Spleen (tissue), 11 donors: ENCODE results near the gene PNLDC1. TPM values are rescaled to one million over a fixed set of nuclear protein-coding genes. Genes with fewer than 3 reads are reported as not detected.
"Not testable (repeated sequence)": the region's sequence is repeated elsewhere in the genome, so short reads cannot be mapped to it uniquely, and the experiment has no call there.

ENCODE experiments used
- DNase-seq: peaks from one replicate; pipeline ENCODE4 v3.0.0-alpha.2; 2020
- H3K27ac ChIP-seq, 8 donors: fragments of 200-600 bp; sonication (generic) in 7 of 8; 1 replicate in 4 of 8; 2 replicates in 4 of 8; pipeline versions ENCODE4 v1.5.0 to v1.8.0; 2016 to 2021; ENCODE audit warnings: inconsistent platforms in 4 of 8, mild to moderate bottlenecking in 4 of 8, moderate library complexity in 1 of 8
- H3K27me3 ChIP-seq, 7 donors: fragments of 200-600 bp; sonication (generic) in 6 of 7; replicated peaks in 1 of 7; 1 replicate in 4 of 7; 2 replicates in 3 of 7; pipeline versions ENCODE4 v1.5.0 to v1.8.0; 2016 to 2021; ENCODE audit warnings: inconsistent platforms in 3 of 7, mild to moderate bottlenecking in 1 of 7
- H3K36me3 ChIP-seq, 6 donors: fragments of 200-600 bp; sonication (generic) in 5 of 6; 1 replicate in 4 of 6; 2 replicates in 2 of 6; pipeline versions ENCODE4 v1.5.0 to v1.8.0; 2016 to 2021; ENCODE audit warnings: inconsistent platforms in 2 of 6
- H3K4me1 ChIP-seq, 6 donors: fragments of 200-600 bp; sonication (generic) in 5 of 6; 1 replicate in 3 of 6; 2 replicates in 3 of 6; pipeline versions ENCODE4 v1.5.0 to v1.8.0; 2016 to 2021; ENCODE audit warnings: inconsistent platforms in 3 of 6
- H3K4me3 ChIP-seq, 8 donors: fragments of 200-600 bp; sonication (generic) in 7 of 8; 1 replicate in 4 of 8; 2 replicates in 4 of 8; pipeline versions ENCODE4 v1.5.0 to v1.8.0; 2016 to 2021; ENCODE audit warnings: inconsistent platforms in 4 of 8, mild to moderate bottlenecking in 4 of 8, moderate library complexity in 2 of 8
- H3K9me3 ChIP-seq, 8 donors: fragments of 200-600 bp; sonication (generic) in 7 of 8; 1 replicate in 4 of 8; 2 replicates in 4 of 8; pipeline versions ENCODE4 v1.5.0 to v1.8.0; 2016 to 2021; ENCODE audit warnings: inconsistent platforms in 4 of 8
- POLR2A ChIP-seq, 3 donors: fragments of 450-650 bp; IDR thresholded peaks; one replicate each; pipeline ENCODE4 v1.5.1; 2017; ENCODE audit warnings: antibody characterized with exemption in 3 of 3, mild to moderate bottlenecking in 1 of 3
- POLR2AphosphoS5 ChIP-seq, 3 donors: sonication (generic); formaldehyde crosslinking; IDR thresholded peaks; one replicate each; pipeline ENCODE4 v1.5.1; 2017; ENCODE audit warnings: antibody characterized with exemption in 3 of 3
- WGBS, 5 donors: extraction: QIAGEN DNeasy Blood & Tissue Kit in 3 of 5; methylation state at CpG; one replicate each; pipeline versions ENCODE4 v1.1.5 to v1.1.7; 2013 to 2018; 5-methylcytosine and 5-hydroxymethylcytosine counted together
- intact Hi-C: fragments of 100-400 bp; cut with DNase I; formaldehyde crosslinking; loops from one replicate; pipeline ENCODE4 v1.15.0; 2023; ENCODE audit warnings: low total_unique reads
- polyA plus RNA-seq, 3 donors: library from polyadenylated mRNA; stranded (reverse); fragments of 200-250 nt; gene quantifications; one replicate each; pipeline ENCODE4 v1.2.1, GENCODE V29; 2013
- total RNA-seq, 7 donors: library from RNA; depleted of rRNA in 3 of 7; stranded (reverse); fragments of >200 nt in 3 of 7; fragmentation: NEBNext Ultra II Directional in 4 of 7; extraction: Animal tissue kit (Norgen Biotek cat#: 25700) in 4 of 7; gene quantifications; one replicate each; pipeline versions ENCODE4 v1.1.0 to v1.2.1, GENCODE V29; 2016 to 2021
- TF ChIP-seq, protein P1 (sequence below), 11 experiments: fragments of 200-600 bp in 7 of 11; fragments of 450-650 bp in 4 of 11; sonication (generic) in 4 of 11; IDR thresholded peaks in 8 of 11; conservative IDR thresholded peaks in 3 of 11; 1 replicate in 7 of 11; 2 replicates in 4 of 11; pipeline versions ENCODE4 v1.4.0 to v1.8.0; 2016 to 2021; ENCODE audit warnings: antibody characterized with exemption in 11 of 11, inconsistent platforms in 4 of 11, mild to moderate bottlenecking in 1 of 11
- donor health status: healthy with polysubstance abuse.
- donor health status: DM: no; HTN: no; CAD: no; lungs with moderate emphysema.
- donor health status: DM: no; HTN: no; CAD: no.
- donor health status: Bipolar disorder and iron deficiency.
- donor health status: healthy.
- donor health status: DM: no; HTN: no; CAD: no.
- donor health status: DM: yes; HTN: yes; CAD: no.

PNLDC1 gene
- total and polyA plus RNA-seq, 10 donors = 0.11 to 1.2 (median 0.32) TPM; not detected in 6

DNA sequence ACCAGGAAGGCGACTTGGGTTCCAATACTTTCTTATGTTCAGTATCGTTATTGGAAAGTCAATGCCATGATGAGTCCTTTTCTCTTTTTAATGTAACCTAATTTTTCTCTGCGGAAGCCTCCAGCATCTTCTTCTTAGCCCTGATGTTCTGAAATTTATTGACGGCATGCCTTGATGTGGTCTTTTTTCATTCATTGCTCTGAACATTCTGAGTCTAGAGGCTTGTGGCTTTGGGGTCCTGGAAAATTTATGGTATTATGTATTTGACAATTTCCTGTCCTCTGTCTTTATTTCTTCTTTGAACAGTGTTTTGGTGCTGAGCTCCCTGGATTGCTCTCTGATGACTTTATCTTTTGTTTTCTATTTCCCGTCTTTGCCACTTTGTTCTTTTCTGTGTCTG is 62.0 kb downstream of the PNLDC1 start:
- intact Hi-C loops = loop anchor here (10.0 kb wide), 1 partner anchor 593 kb away; no protein-coding TSS in a partner anchor
- Histone ChIP-seq H3K9me3 (peaks cover 0 to 10% (median 2%) of the 10 kb centered on the region in 8 donors), H3K27me3 (peaks cover 0 to 5% (median 0%) of the 10 kb centered on the region in 7 donors), H3K4me3 (no peak overlapping the region), H3K4me1 (peaks cover 0 to 14% (median 0%) of the 10 kb centered on the region in 6 donors), H3K27ac (no peak overlapping the region), H3K36me3 (no peaks in the 10 kb centered on the region)
- no peak for TF ChIP-seq POLR2A (IDR thresholded peaks at IDR 0.05)
- no peak for TF ChIP-seq POLR2AphosphoS5 (IDR thresholded peaks at IDR 0.05)
- TF ChIP-seq, protein P1, sequence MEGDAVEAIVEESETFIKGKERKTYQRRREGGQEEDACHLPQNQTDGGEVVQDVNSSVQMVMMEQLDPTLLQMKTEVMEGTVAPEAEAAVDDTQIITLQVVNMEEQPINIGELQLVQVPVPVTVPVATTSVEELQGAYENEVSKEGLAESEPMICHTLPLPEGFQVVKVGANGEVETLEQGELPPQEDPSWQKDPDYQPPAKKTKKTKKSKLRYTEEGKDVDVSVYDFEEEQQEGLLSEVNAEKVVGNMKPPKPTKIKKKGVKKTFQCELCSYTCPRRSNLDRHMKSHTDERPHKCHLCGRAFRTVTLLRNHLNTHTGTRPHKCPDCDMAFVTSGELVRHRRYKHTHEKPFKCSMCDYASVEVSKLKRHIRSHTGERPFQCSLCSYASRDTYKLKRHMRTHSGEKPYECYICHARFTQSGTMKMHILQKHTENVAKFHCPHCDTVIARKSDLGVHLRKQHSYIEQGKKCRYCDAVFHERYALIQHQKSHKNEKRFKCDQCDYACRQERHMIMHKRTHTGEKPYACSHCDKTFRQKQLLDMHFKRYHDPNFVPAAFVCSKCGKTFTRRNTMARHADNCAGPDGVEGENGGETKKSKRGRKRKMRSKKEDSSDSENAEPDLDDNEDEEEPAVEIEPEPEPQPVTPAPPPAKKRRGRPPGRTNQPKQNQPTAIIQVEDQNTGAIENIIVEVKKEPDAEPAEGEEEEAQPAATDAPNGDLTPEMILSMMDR (IDR thresholded peaks at IDR 0.05 in 8 of 11, conservative IDR thresholded peaks at IDR 0.05 in 3 of 11) = no peak
- WGBS, 5 donors = 60 to 73% (median 70%) methylated on average over 5 of the region's 5 CpGs
- DNase-seq = no peak

DNA sequence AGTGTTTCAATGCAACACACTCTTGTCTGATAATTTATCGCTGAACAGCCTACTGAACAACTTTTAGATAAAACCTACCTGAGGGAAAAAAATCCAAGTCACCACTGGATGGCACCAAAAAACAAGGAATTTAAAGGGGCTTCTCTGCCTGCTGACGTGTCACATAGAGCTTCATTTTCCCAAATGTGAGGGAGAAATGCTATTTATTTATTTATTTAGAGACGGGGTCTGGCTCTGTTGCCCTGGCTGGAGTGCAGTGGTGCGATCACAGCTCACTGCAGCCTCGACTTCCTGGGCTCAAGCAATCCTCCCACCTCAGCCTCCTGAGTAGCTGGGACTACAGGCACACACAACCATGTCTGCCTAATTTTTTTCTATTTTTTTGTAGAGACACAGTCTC is 63.3 kb downstream of the PNLDC1 start:
- WGBS, 5 donors = 27 to 37% (median 30%) methylated on average over 5 of the region's 5 CpGs
- peaks cover 0 to 14% (median 0%) of the 10 kb centered on the region in 6 donors for H3K4me1 ChIP-seq
- H3K27ac ChIP-seq, DNase-seq, H3K9me3 ChIP-seq, H3K4me3 ChIP-seq, H3K36me3 ChIP-seq, H3K27me3 ChIP-seq: not testable (repeated sequence)
- intact Hi-C loops = loop anchor here (10.0 kb wide), 1 partner anchor 591 kb away; no protein-coding TSS in a partner anchor
- TF ChIP-seq, protein P1 (IDR thresholded peaks at IDR 0.05 in 8 of 11, conservative IDR thresholded peaks at IDR 0.05 in 3 of 11) = peak in 9 of 11 experiments; percentile 22 to 65 (median 57)

DNA sequence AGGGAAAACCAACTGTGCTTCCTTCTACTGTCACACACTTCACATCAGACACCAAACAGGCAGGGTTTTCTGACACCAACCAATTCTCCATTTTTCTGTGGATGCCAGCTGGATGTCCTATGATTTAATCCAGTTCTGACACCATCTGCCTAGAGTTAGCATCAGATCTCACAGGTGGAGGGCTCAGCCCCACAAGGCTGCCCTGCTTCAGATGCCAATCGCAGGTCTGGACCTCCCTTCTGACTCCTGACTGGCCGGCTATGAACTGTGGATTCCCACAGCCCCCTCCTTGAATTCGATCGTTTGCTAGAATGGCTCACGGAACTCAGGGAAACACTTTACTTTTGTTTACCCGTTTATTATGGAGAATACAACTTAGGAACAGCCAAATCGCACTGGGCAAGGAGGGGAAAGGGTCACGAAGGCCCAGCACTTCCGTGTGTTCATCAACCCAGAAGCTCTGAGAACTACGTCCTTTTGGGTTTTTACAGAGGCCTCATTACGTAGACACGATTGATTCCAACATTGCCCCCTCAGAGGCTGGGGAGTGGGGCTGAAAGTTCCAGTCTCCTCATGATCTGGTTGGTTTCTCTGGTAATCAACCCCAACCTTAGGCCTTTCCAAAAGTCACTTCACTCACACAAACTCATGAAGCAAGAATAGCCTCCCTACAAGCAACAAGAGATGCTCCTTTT is 65.3 kb downstream of the PNLDC1 start:
- no peak for DNase-seq
- Histone ChIP-seq H3K27me3 (peaks cover 0 to 5% (median 0%) of the 10 kb centered on the region in 7 donors), H3K4me1 (peaks cover 0 to 14% (median 0%) of the 10 kb centered on the region in 6 donors), H3K9me3 (peaks cover 0 to 8% (median 0%) of the 10 kb centered on the region in 8 donors), H3K4me3 (no peak overlapping the region), H3K36me3 (no peaks in the 10 kb centered on the region), H3K27ac (no peak overlapping the region)
- 87 to 93% (median 90%) methylated on average over 12 of the region's 12 CpGs for WGBS, 5 donors
- TF ChIP-seq POLR2A (IDR thresholded peaks at IDR 0.05) = no peak
- TF ChIP-seq, protein P1 (IDR thresholded peaks at IDR 0.05 in 8 of 11, conservative IDR thresholded peaks at IDR 0.05 in 3 of 11) = no peak
- intact Hi-C loops = loop anchor here (10.0 kb wide), 1 partner anchor 589 kb away; no protein-coding TSS in a partner anchor
